Measurements from ENCODE around the gene AGMO. TPM values are rescaled to one million over a fixed set of nuclear protein-coding genes. Genes with fewer than 3 reads are reported as not detected.

The AGMO gene
- polyA plus RNA-seq, 2 donors: 0.02 to 0.09 TPM

DNA sequence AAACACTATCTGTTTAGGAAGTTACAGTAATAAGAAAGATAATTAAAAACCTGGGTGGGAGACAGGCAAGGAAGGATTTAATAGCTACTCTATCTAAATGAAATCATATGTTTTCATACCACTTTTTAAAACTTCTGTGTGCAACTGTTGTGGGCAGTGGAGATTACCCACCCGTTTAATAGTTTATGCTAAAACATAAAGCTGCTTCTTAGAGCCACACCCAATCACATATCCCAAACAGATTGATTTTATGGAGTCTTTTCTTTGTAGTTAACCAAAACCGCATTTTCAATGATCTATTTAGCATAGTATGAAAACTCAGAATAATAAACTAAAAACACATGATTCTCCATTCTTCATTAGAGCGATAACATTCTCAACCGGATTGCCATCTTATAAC, 304.1 kb downstream of the AGMO start:
- H3K4me1 ChIP-seq (ENCODE audit: control insufficient read depth in 2 of 2, insufficient read depth in 2 of 2, low read length in 1 of 2): no peaks in the 10 kb centered on the region
- WGBS, 2 donors: 88 to 92% methylated on average over 4 of the region's 4 CpGs
- H3K4me3 ChIP-seq (ENCODE audit: low read depth in 1 of 2, low read length in 2 of 2): no peak overlapping the region
- no peak overlapping the region for H3K27ac ChIP-seq (ENCODE audit: low read depth in 2 of 2, low read length in 1 of 2)
- no peaks in the 10 kb centered on the region for H3K9me3 ChIP-seq (ENCODE audit: control insufficient read depth in 2 of 2, insufficient read depth in 1 of 2, low read depth in 1 of 2, low read length in 1 of 2)
- H3K27me3 ChIP-seq (ENCODE audit: control insufficient read depth in 1 of 2, insufficient read depth in 2 of 2, low read length in 2 of 2): no peaks in the 10 kb centered on the region
- H3K36me3 ChIP-seq (ENCODE audit: control insufficient read depth in 2 of 2, insufficient read depth in 2 of 2, low read length in 1 of 2): no peaks in the 10 kb centered on the region

- Histone ChIP-seq H3K4me3 (ENCODE audit: low read depth in 1 of 2, low read length in 2 of 2) (no peak overlapping the region), H3K36me3 (ENCODE audit: control insufficient read depth in 2 of 2, insufficient read depth in 2 of 2, low read length in 1 of 2) (no peaks in the 10 kb centered on the region), H3K9me3 (ENCODE audit: control insufficient read depth in 2 of 2, insufficient read depth in 1 of 2, low read depth in 1 of 2, low read length in 1 of 2) (no peaks in the 10 kb centered on the region), H3K27ac (ENCODE audit: low read depth in 2 of 2, low read length in 1 of 2) (no peak overlapping the region), H3K4me1 (ENCODE audit: control insufficient read depth in 2 of 2, insufficient read depth in 2 of 2, low read length in 1 of 2) (no peaks in the 10 kb centered on the region), H3K27me3 (ENCODE audit: control insufficient read depth in 1 of 2, insufficient read depth in 2 of 2, low read length in 2 of 2) (no peaks in the 10 kb centered on the region)
- 83 to 93% methylated on average over 1 of the region's 1 CpG for WGBS, 2 donors
These were observed 309.6 kb downstream of the AGMO start for GRCh38 chr7:15252181-15252580.

- no peaks in the 10 kb centered on the region for H3K9me3 ChIP-seq (ENCODE audit: control insufficient read depth in 2 of 2, insufficient read depth in 1 of 2, low read depth in 1 of 2, low read length in 1 of 2)
- 53 to 55% methylated on average over 2 of the region's 2 CpGs for WGBS, 2 donors
These were observed 313.3 kb downstream of the AGMO start for GRCh38 chr7:15248514-15248913.

GRCh38 chr7:15245831-15246230, 316.0 kb downstream of the AGMO start:
- Histone ChIP-seq H3K4me3 (ENCODE audit: low read depth in 1 of 2, low read length in 2 of 2) (no peak overlapping the region), H3K36me3 (ENCODE audit: control insufficient read depth in 2 of 2, insufficient read depth in 2 of 2, low read length in 1 of 2) (no peaks in the 10 kb centered on the region), H3K27ac (ENCODE audit: low read depth in 2 of 2, low read length in 1 of 2) (no peak overlapping the region), H3K4me1 (ENCODE audit: control insufficient read depth in 2 of 2, insufficient read depth in 2 of 2, low read length in 1 of 2) (no peaks in the 10 kb centered on the region), H3K9me3 (ENCODE audit: control insufficient read depth in 2 of 2, insufficient read depth in 1 of 2, low read depth in 1 of 2, low read length in 1 of 2) (no peaks in the 10 kb centered on the region), H3K27me3 (ENCODE audit: control insufficient read depth in 1 of 2, insufficient read depth in 2 of 2, low read length in 2 of 2) (no peaks in the 10 kb centered on the region)
- 23 to 42% methylated on average over 2 of the region's 2 CpGs for WGBS, 2 donors

More at GRCh38 chr7:15248514-15248913, 313.3 kb downstream of the AGMO start:
- H3K4me3 ChIP-seq (ENCODE audit: low read depth in 1 of 2, low read length in 2 of 2): no peak overlapping the region
- no peak overlapping the region for H3K27ac ChIP-seq (ENCODE audit: low read depth in 2 of 2, low read length in 1 of 2)
- no peaks in the 10 kb centered on the region for H3K4me1 ChIP-seq (ENCODE audit: control insufficient read depth in 2 of 2, insufficient read depth in 2 of 2, low read length in 1 of 2)
- no peaks in the 10 kb centered on the region for H3K27me3 ChIP-seq (ENCODE audit: control insufficient read depth in 1 of 2, insufficient read depth in 2 of 2, low read length in 2 of 2)
- H3K36me3 ChIP-seq (ENCODE audit: control insufficient read depth in 2 of 2, insufficient read depth in 2 of 2, low read length in 1 of 2): no peaks in the 10 kb centered on the region

GRCh38 chr7:15239801-15240200, 322.0 kb downstream of the AGMO start:
- H3K4me1 ChIP-seq (ENCODE audit: control insufficient read depth in 2 of 2, insufficient read depth in 2 of 2, low read length in 1 of 2): no peaks in the 10 kb centered on the region

DNA sequence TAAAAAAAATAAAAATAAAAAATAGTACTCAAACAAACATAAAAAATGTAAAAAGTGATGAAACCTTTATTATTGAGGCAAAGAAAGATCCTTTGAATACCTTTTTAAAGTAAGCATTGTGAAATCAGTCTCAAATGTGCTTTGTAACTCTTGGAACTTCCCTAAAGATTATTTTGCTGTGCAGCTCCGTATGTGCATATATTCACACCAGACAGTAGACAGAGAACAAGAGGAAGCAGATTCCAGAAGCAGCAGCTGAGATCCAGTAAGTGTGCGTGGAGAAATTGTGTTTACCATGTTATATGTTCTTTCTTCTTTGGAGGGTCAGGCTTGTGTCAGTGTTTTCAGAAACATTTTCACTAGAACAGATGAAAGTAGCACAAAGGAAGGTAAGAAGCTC, 324.9 kb downstream of the AGMO start:
- Histone ChIP-seq H3K36me3 (ENCODE audit: control insufficient read depth in 2 of 2, insufficient read depth in 2 of 2, low read length in 1 of 2) (no peaks in the 10 kb centered on the region), H3K4me1 (ENCODE audit: control insufficient read depth in 2 of 2, insufficient read depth in 2 of 2, low read length in 1 of 2) (no peaks in the 10 kb centered on the region), H3K27ac (ENCODE audit: low read depth in 2 of 2, low read length in 1 of 2) (no peak overlapping the region), H3K4me3 (ENCODE audit: low read depth in 1 of 2, low read length in 2 of 2) (no peak overlapping the region), H3K27me3 (ENCODE audit: control insufficient read depth in 1 of 2, insufficient read depth in 2 of 2, low read length in 2 of 2) (no peaks in the 10 kb centered on the region), H3K9me3 (ENCODE audit: control insufficient read depth in 2 of 2, insufficient read depth in 1 of 2, low read depth in 1 of 2, low read length in 1 of 2) (no peaks in the 10 kb centered on the region)
- 35 to 37% methylated on average over 2 of the region's 2 CpGs for WGBS, 2 donors

More at GRCh38 chr7:15239801-15240200, 322.0 kb downstream of the AGMO start:
- 66 to 77% methylated on average over 4 of the region's 4 CpGs for WGBS, 2 donors
- Histone ChIP-seq H3K9me3 (ENCODE audit: control insufficient read depth in 2 of 2, insufficient read depth in 1 of 2, low read depth in 1 of 2, low read length in 1 of 2) (no peaks in the 10 kb centered on the region), H3K4me3 (ENCODE audit: low read depth in 1 of 2, low read length in 2 of 2) (no peak overlapping the region), H3K27me3 (ENCODE audit: control insufficient read depth in 1 of 2, insufficient read depth in 2 of 2, low read length in 2 of 2) (no peaks in the 10 kb centered on the region), H3K36me3 (ENCODE audit: control insufficient read depth in 2 of 2, insufficient read depth in 2 of 2, low read length in 1 of 2) (no peaks in the 10 kb centered on the region), H3K27ac (ENCODE audit: low read depth in 2 of 2, low read length in 1 of 2) (no peak overlapping the region)

DNA sequence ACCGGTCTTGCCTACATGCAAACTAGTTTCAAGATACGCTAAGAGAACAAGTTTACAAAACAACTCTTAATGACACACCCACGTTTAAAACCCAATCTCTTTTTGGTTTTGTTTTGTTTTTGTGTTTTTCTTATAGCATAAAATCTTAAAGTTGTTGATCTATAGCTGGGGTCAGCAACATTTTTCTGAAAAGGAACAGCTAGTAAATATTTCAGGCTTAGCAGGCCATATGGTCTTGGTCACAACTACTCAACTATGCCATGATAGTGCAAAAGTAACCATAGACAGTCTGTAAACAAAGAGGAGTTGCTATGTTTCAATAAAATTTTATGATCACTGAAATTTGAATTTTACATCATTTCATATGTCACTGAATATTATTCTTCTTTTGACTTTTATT, 327.4 kb downstream of the AGMO start:
- WGBS, 2 donors: 76 to 83% methylated on average over 3 of the region's 3 CpGs
- no peak overlapping the region for H3K4me3 ChIP-seq (ENCODE audit: low read depth in 1 of 2, low read length in 2 of 2)
- H3K27me3 ChIP-seq (ENCODE audit: control insufficient read depth in 1 of 2, insufficient read depth in 2 of 2, low read length in 2 of 2): no peaks in the 10 kb centered on the region

DNA sequence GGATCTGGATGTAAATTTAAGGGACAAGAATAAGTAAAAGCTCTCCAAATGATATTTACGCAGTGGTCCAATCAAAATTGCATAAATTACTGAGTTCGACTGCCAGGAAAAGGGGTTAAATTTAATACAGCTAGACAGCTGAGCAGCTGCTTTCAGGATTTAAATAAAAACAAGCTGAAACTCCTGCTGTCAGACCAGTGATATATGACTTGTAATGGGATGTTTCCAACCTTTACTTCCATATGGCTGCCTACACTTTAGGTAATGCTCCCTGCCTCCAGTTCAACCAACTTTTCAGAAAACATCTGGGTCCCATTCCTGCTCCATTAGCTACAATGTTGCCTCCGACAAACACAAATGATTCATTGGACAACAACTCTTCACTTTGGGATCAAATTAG, 333.0 kb downstream of the AGMO start:
- Histone ChIP-seq H3K4me1 (ENCODE audit: control insufficient read depth in 2 of 2, insufficient read depth in 2 of 2, low read length in 1 of 2) (no peaks in the 10 kb centered on the region), H3K9me3 (ENCODE audit: control insufficient read depth in 2 of 2, insufficient read depth in 1 of 2, low read depth in 1 of 2, low read length in 1 of 2) (no peaks in the 10 kb centered on the region), H3K4me3 (ENCODE audit: low read depth in 1 of 2, low read length in 2 of 2) (no peak overlapping the region), H3K27ac (ENCODE audit: low read depth in 2 of 2, low read length in 1 of 2) (no peak overlapping the region), H3K27me3 (ENCODE audit: control insufficient read depth in 1 of 2, insufficient read depth in 2 of 2, low read length in 2 of 2) (no peaks in the 10 kb centered on the region), H3K36me3 (ENCODE audit: control insufficient read depth in 2 of 2, insufficient read depth in 2 of 2, low read length in 1 of 2) (no peaks in the 10 kb centered on the region)
- 80 to 81% methylated on average over 3 of the region's 3 CpGs for WGBS, 2 donors

More for the DNA sequence above, 327.4 kb downstream of the AGMO start:
- Histone ChIP-seq H3K36me3 (ENCODE audit: control insufficient read depth in 2 of 2, insufficient read depth in 2 of 2, low read length in 1 of 2) (no peaks in the 10 kb centered on the region), H3K9me3 (ENCODE audit: control insufficient read depth in 2 of 2, insufficient read depth in 1 of 2, low read depth in 1 of 2, low read length in 1 of 2) (no peaks in the 10 kb centered on the region), H3K4me1 (ENCODE audit: control insufficient read depth in 2 of 2, insufficient read depth in 2 of 2, low read length in 1 of 2) (no peaks in the 10 kb centered on the region), H3K27ac (ENCODE audit: low read depth in 2 of 2, low read length in 1 of 2) (no peak overlapping the region)

DNA sequence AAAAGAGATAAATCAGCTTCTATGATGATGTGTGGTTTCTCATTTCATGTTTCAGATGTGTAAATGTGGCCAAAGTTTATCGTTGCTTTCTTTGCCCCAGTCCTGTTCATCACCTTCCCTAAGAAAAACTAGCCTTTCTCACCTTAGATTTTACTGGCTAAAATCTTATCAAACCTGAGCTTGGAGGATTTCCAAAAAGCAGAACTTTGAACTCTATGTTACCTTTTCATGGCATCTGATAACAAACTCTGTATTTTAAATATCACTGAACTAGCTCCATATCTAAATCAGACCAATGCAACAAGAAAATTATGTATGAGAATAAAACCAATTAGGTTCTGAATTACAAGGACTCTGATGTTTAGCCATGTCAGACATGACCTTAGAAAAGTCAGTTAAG, 335.8 kb downstream of the AGMO start:
- H3K36me3 ChIP-seq (ENCODE audit: control insufficient read depth in 2 of 2, insufficient read depth in 2 of 2, low read length in 1 of 2): no peaks in the 10 kb centered on the region
- 62 to 70% methylated on average over 1 of the region's 1 CpG for WGBS, 2 donors

DNA sequence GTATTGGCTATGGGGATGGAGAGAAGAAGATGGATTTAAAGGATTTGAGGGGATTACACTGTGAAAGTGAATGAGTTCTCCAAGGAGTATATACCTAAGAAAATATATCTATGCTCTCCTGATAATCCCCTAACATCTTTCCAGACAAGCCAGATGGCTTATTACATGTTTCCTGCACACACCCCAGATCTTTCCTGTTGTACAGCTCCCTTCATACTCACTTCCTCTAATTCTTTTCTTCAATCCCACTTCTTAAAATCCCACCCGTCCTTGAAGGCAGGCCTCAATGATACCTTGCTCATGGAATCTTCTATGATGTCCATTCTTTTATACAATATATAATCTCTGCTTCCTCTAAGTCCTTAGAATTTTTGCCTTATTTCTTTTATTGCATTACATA, 342.1 kb downstream of the AGMO start:
- Histone ChIP-seq H3K27me3 (ENCODE audit: control insufficient read depth in 1 of 2, insufficient read depth in 2 of 2, low read length in 2 of 2) (no peaks in the 10 kb centered on the region), H3K4me3 (ENCODE audit: low read depth in 1 of 2, low read length in 2 of 2) (no peak overlapping the region), H3K36me3 (ENCODE audit: control insufficient read depth in 2 of 2, insufficient read depth in 2 of 2, low read length in 1 of 2) (no peaks in the 10 kb centered on the region), H3K27ac (ENCODE audit: low read depth in 2 of 2, low read length in 1 of 2) (no peak overlapping the region), H3K9me3 (ENCODE audit: control insufficient read depth in 2 of 2, insufficient read depth in 1 of 2, low read depth in 1 of 2, low read length in 1 of 2) (no peaks in the 10 kb centered on the region), H3K4me1 (ENCODE audit: control insufficient read depth in 2 of 2, insufficient read depth in 2 of 2, low read length in 1 of 2) (no peaks in the 10 kb centered on the region)
- 46 to 58% methylated on average over 1 of the region's 1 CpG for WGBS, 2 donors

More for the DNA sequence above, 335.8 kb downstream of the AGMO start:
- no peaks in the 10 kb centered on the region for H3K4me1 ChIP-seq (ENCODE audit: control insufficient read depth in 2 of 2, insufficient read depth in 2 of 2, low read length in 1 of 2)
- H3K27me3 ChIP-seq (ENCODE audit: control insufficient read depth in 1 of 2, insufficient read depth in 2 of 2, low read length in 2 of 2): no peaks in the 10 kb centered on the region
- no peak overlapping the region for H3K4me3 ChIP-seq (ENCODE audit: low read depth in 1 of 2, low read length in 2 of 2)
- H3K27ac ChIP-seq (ENCODE audit: low read depth in 2 of 2, low read length in 1 of 2): no peak overlapping the region
- no peaks in the 10 kb centered on the region for H3K9me3 ChIP-seq (ENCODE audit: control insufficient read depth in 2 of 2, insufficient read depth in 1 of 2, low read depth in 1 of 2, low read length in 1 of 2)
